Endodermal cell (in vitro differentiated cells): ENCODE measurements around the gene UBE2QL1. TPM values are rescaled to one million over a fixed set of nuclear protein-coding genes. Genes with fewer than 3 reads are reported as not detected.
"Not testable (repeated sequence)": the region's sequence is repeated elsewhere in the genome, so short reads cannot be mapped to it uniquely, and the experiment has no call there.

ENCODE experiments used
- DNase-seq: peaks from one replicate; pipeline ENCODE4 v3.0.0-alpha.2; 2017
- H3K27ac ChIP-seq: 2 replicates; pipeline ENCODE4 v1.5.1; 2013; ENCODE audit warnings: mild to moderate bottlenecking, low read depth, low read length, moderate library complexity
- H3K27me3 ChIP-seq: 2 replicates; pipeline ENCODE4 v1.6.1; 2013; ENCODE audit warnings: mild to moderate bottlenecking, low read length, moderate library complexity; ENCODE audit not compliant: insufficient read depth, control insufficient read depth, poor library complexity, severe bottlenecking
- H3K36me3 ChIP-seq: 2 replicates; pipeline ENCODE4 v1.7.0; 2013; ENCODE audit warnings: mild to moderate bottlenecking, low read length, moderate library complexity; ENCODE audit not compliant: control insufficient read depth, insufficient read depth
- H3K4me1 ChIP-seq: one replicate; pipeline ENCODE4 v1.7.0; 2013; ENCODE audit warnings: low read length; ENCODE audit not compliant: control insufficient read depth, insufficient read depth
- H3K4me3 ChIP-seq: 2 replicates; pipeline ENCODE4 v1.5.1; 2013; ENCODE audit warnings: mild to moderate bottlenecking, low read length, moderate library complexity
- H3K9ac ChIP-seq: 2 replicates; pipeline ENCODE4 v1.6.1; 2013; ENCODE audit warnings: mild to moderate bottlenecking, low read length, moderate library complexity; ENCODE audit not compliant: poor library complexity, severe bottlenecking; ENCODE audit errors: extremely low read depth
- H3K9me3 ChIP-seq: 2 replicates; pipeline ENCODE4 v1.6.1; 2013; ENCODE audit warnings: mild to moderate bottlenecking, low read length, moderate library complexity; ENCODE audit not compliant: control insufficient read depth
- H3K27ac Mint-ChIP-seq: 2 replicates; pipeline ENCODE4 v1.8.0; 2020; ENCODE audit warnings: mixed read lengths
- H3K27me3 Mint-ChIP-seq: 2 replicates; pipeline ENCODE4 v1.8.0; 2021; ENCODE audit warnings: mild to moderate bottlenecking, mixed read lengths; ENCODE audit not compliant: insufficient read depth
- H3K36me3 Mint-ChIP-seq: 2 replicates; pipeline ENCODE4 v1.8.0; 2020; ENCODE audit warnings: low read depth, mixed read lengths
- H3K4me1 Mint-ChIP-seq: 2 replicates; pipeline ENCODE4 v1.8.0; 2020; ENCODE audit warnings: mixed read lengths
- H3K4me3 Mint-ChIP-seq: 2 replicates; pipeline ENCODE4 v1.8.0; 2020; ENCODE audit warnings: mild to moderate bottlenecking, moderate library complexity, mixed read lengths
- H3K9me3 Mint-ChIP-seq: 2 replicates; pipeline ENCODE4 v1.8.0; 2020; ENCODE audit warnings: mild to moderate bottlenecking, mixed read lengths
- CTCF ChIP-seq: fragments of 200-600 bp; sonication (generic); conservative IDR thresholded peaks from 2 replicates; pipeline ENCODE4 v1.5.0; 2021; ENCODE audit warnings: antibody characterized with exemption, mild to moderate bottlenecking
- WGBS, 2 experiments: methylation state at CpG; one replicate each; pipeline versions ENCODE4 v1.1.5 to v1.1.7; 2013; ENCODE audit warnings: missing lambda C conversion rate in 2 of 2, mixed read lengths in 1 of 2; ENCODE audit not compliant: insufficient coverage in 1 of 2, insufficient read length in 1 of 2; 5-methylcytosine and 5-hydroxymethylcytosine counted together
- total RNA-seq, 2 donors: library from RNA; stranded (reverse); fragmentation: NEBNext Ultra II Directional in 1 of 2; extraction: Animal tissue kit (Norgen Biotek cat#: 25700) in 1 of 2; gene quantifications; 2 replicates in 1 of 2; 3 replicates in 1 of 2; pipeline ENCODE4 v1.2.1, GENCODE V29; 2021

Gene UBE2QL1
- total RNA-seq, 2 donors from 2014 or later = 0.11 TPM; not detected in 1

GRCh38 chr5:6510132-6510531, 61.5 kb downstream of the UBE2QL1 start:
- 86 to 100% methylated on average over 2 of the region's 2 CpGs for WGBS, 2 experiments
- Mint-ChIP-seq H3K36me3 (no peaks in the 10 kb centered on the region), H3K4me3 (no peak overlapping the region), H3K4me1 (peaks cover 2% of the 10 kb centered on the region), H3K9me3 (no peaks in the 10 kb centered on the region), H3K27ac (no peak overlapping the region), H3K27me3 (peaks cover 2% of the 10 kb centered on the region)
- no peaks in the 10 kb centered on the region for H3K36me3 ChIP-seq
- H3K4me1 ChIP-seq = no peaks in the 10 kb centered on the region
- H3K27ac ChIP-seq = no peak overlapping the region
- DNase-seq = peak; percentile 5
- no peak overlapping the region for H3K4me3 ChIP-seq
- TF ChIP-seq CTCF = no peak
- H3K9ac ChIP-seq = no peak overlapping the region
- H3K9me3 ChIP-seq = no peaks in the 10 kb centered on the region
- no peaks in the 10 kb centered on the region for H3K27me3 ChIP-seq

GRCh38 chr5:6510973-6511372, 62.3 kb downstream of the UBE2QL1 start:
- H3K4me1 Mint-ChIP-seq = no peaks in the 10 kb centered on the region
- H3K27me3 ChIP-seq = no peaks in the 10 kb centered on the region
- no peak overlapping the region for H3K27ac Mint-ChIP-seq
- no peak overlapping the region for H3K4me3 ChIP-seq
- no peaks in the 10 kb centered on the region for H3K9me3 Mint-ChIP-seq
- DNase-seq = no peak
- no peaks in the 10 kb centered on the region for H3K4me1 ChIP-seq
- H3K27me3 Mint-ChIP-seq = peaks cover 2% of the 10 kb centered on the region
- no peak for TF ChIP-seq CTCF
- no peaks in the 10 kb centered on the region for H3K9me3 ChIP-seq
- H3K36me3 Mint-ChIP-seq = no peaks in the 10 kb centered on the region
- no peak overlapping the region for H3K9ac ChIP-seq
- H3K4me3 Mint-ChIP-seq = no peak overlapping the region
- H3K27ac ChIP-seq = no peak overlapping the region
- H3K36me3 ChIP-seq = no peaks in the 10 kb centered on the region
- 89 to 100% methylated on average over 3 to 4 of the region's 4 CpGs for WGBS, 2 experiments

GRCh38 chr5:6515812-6516211, 67.2 kb downstream of the UBE2QL1 start:
- not testable (repeated sequence) for H3K4me1 Mint-ChIP-seq, DNase-seq, H3K36me3 Mint-ChIP-seq, H3K9me3 ChIP-seq, H3K9ac ChIP-seq, H3K4me3 ChIP-seq, H3K4me3 Mint-ChIP-seq, H3K4me1 ChIP-seq, H3K36me3 ChIP-seq, H3K9me3 Mint-ChIP-seq, H3K27ac ChIP-seq, H3K27ac Mint-ChIP-seq
- peaks cover 20% of the 10 kb centered on the region for H3K27me3 Mint-ChIP-seq
- H3K27me3 ChIP-seq = peaks cover 13% of the 10 kb centered on the region
- WGBS, 2 experiments = 83 to 93% methylated on average over 2 to 4 of the region's 5 CpGs

GRCh38 chr5:6516823-6517222, 68.2 kb downstream of the UBE2QL1 start:
- Histone ChIP-seq H3K27ac (no peak overlapping the region), H3K4me1 (no peaks in the 10 kb centered on the region), H3K27me3 (peaks cover 17% of the 10 kb centered on the region), H3K9ac (no peak overlapping the region), H3K9me3 (no peaks in the 10 kb centered on the region), H3K36me3 (no peaks in the 10 kb centered on the region), H3K4me3 (no peak overlapping the region)
- 80 to 91% methylated on average over 2 to 4 of the region's 4 CpGs for WGBS, 2 experiments
- Mint-ChIP-seq H3K9me3 (no peaks in the 10 kb centered on the region), H3K36me3 (no peaks in the 10 kb centered on the region), H3K4me1 (peaks cover 4% of the 10 kb centered on the region), H3K4me3 (no peak overlapping the region), H3K27ac (no peak overlapping the region), H3K27me3 (peaks cover 23% of the 10 kb centered on the region)
- TF ChIP-seq CTCF = no peak
- no peak for DNase-seq
